H1 (cell line): ENCODE results near the gene NR4A1. TPM values are rescaled to one million over a fixed set of nuclear protein-coding genes. Genes with fewer than 3 reads are reported as not detected.
"Not testable (repeated sequence)": the region's sequence is repeated elsewhere in the genome, so short reads cannot be mapped to it uniquely, and the experiment has no call there.

Experiments
- CTCF ChIA-PET: fragments of 300-600 bp; sonication (Branson Sonifier 250); formaldehyde crosslinking; loops from one replicate; lab custom pipeline; 2021; ENCODE audit not compliant: partially characterized antibody; lab: Charles Lee
- POLR2A ChIA-PET: fragments of 300-600 bp; sonication (Branson Sonifier 250); formaldehyde crosslinking; loops from one replicate; lab custom pipeline; 2021; ENCODE audit warnings: inconsistent platforms; ENCODE audit not compliant: partially characterized antibody; lab: Charles Lee
- DNase-seq, 2 experiments: peaks; one replicate each; pipeline versions ENCODE4 v3.0.0 to v3.0.0-alpha.2; 2010 to 2022; ENCODE audit warnings: low spot score in 2 of 2, low read depth in 1 of 2, mixed read lengths in 1 of 2
- FAIRE-seq: peaks from 2 replicates; lab custom pipeline; 2011; peaks lifted over from hg19 to GRCh38; lab: Jason Lieb, UNC
- H2AFZ ChIP-seq: 2 replicates; pipeline ENCODE4 v1.8.1; 2012; ENCODE audit warnings: low read length, inconsistent platforms
- H2AK5ac ChIP-seq: 2 replicates; pipeline ENCODE4 v1.6.1; 2013; ENCODE audit warnings: low read depth, low read length
- H2BK120ac ChIP-seq: replicated peaks from 2 replicates; pipeline ENCODE3; 2013; ENCODE audit warnings: low read depth, low read length, inconsistent platforms
- H2BK12ac ChIP-seq: 2 replicates; pipeline ENCODE4 v1.6.1; 2013; ENCODE audit warnings: low read depth, low read length
- H2BK15ac ChIP-seq: 2 replicates; pipeline ENCODE4 v1.6.1; 2013; ENCODE audit warnings: low read length
- H2BK20ac ChIP-seq: 2 replicates; pipeline ENCODE4 v1.6.1; 2013; ENCODE audit warnings: low read length
- H2BK5ac ChIP-seq: 2 replicates; pipeline ENCODE4 v1.6.1; 2013; ENCODE audit warnings: low read depth, low read length
- H3K14ac ChIP-seq: 2 replicates; pipeline ENCODE4 v1.6.1; 2013; ENCODE audit warnings: inconsistent platforms; ENCODE audit not compliant: insufficient read length
- H3K18ac ChIP-seq: 2 replicates; pipeline ENCODE4 v1.6.1; 2013; ENCODE audit warnings: low read length; ENCODE audit errors: extremely low read depth
- H3K23ac ChIP-seq: 2 replicates; pipeline ENCODE4 v1.6.1; 2013; ENCODE audit warnings: inconsistent platforms; ENCODE audit not compliant: insufficient read length
- H3K23me2 ChIP-seq: 2 replicates; pipeline ENCODE4 v1.6.1; 2013; ENCODE audit warnings: low read depth, low read length
- H3K27ac ChIP-seq: 2 replicates; pipeline ENCODE4 v1.6.1; 2011; ENCODE audit warnings: low read depth, low read length, inconsistent platforms
- H3K27me3 ChIP-seq, 4 experiments: replicated peaks in 1 of 4; 1 replicate in 1 of 4; 2 replicates in 3 of 4; pipeline versions ENCODE4 v1.6.1 to v1.8.1; 2011 to 2013; ENCODE audit warnings: low read length in 3 of 4, mild to moderate bottlenecking in 3 of 4, inconsistent platforms in 2 of 4, mixed read lengths in 2 of 4, moderate library complexity in 1 of 4; ENCODE audit not compliant: control insufficient read depth in 3 of 4, insufficient read depth in 3 of 4; ENCODE audit errors: extremely low read depth in 1 of 4
- H3K36me3 ChIP-seq, 4 experiments: 2 replicates each; pipeline versions ENCODE4 v1.6.1 to v1.8.1; 2011 to 2013; ENCODE audit warnings: mild to moderate bottlenecking in 4 of 4, low read length in 3 of 4, moderate library complexity in 2 of 4, control low read depth in 1 of 4, inconsistent platforms in 1 of 4; ENCODE audit not compliant: insufficient read depth in 4 of 4, control insufficient read depth in 2 of 4
- H3K4ac ChIP-seq: replicated peaks from 2 replicates; pipeline ENCODE3; 2013; ENCODE audit warnings: low read length, low read depth, mixed read lengths, inconsistent platforms; ENCODE audit not compliant: insufficient read length
- H3K4me1 ChIP-seq, 4 experiments: replicated peaks in 1 of 4; 1 replicate in 1 of 4; 2 replicates in 3 of 4; pipeline versions ENCODE4 v1.6.1 to v1.8.1; 2011 to 2013; ENCODE audit warnings: low read length in 3 of 4, inconsistent platforms in 2 of 4, mixed read lengths in 1 of 4; ENCODE audit not compliant: insufficient read depth in 4 of 4, control insufficient read depth in 3 of 4
- H3K4me2 ChIP-seq, 2 experiments: 2 replicates each; pipeline versions ENCODE4 v1.6.1 to v1.8.1; 2011 to 2013; ENCODE audit warnings: low read depth in 2 of 2, low read length in 2 of 2, control low read depth in 1 of 2, inconsistent platforms in 1 of 2, mild to moderate bottlenecking in 1 of 2; ENCODE audit not compliant: insufficient read depth in 1 of 2
- H3K4me3 ChIP-seq, 4 experiments: fragments of 200-600, 300-600 bp in 1 of 4; sonication (generic), shearing (Covaris generic), sonication (Bioruptor Twin) in 1 of 4; 2 replicates each; pipeline versions ENCODE4 v1.5.1 to v1.8.1; 2011 to 2016; ENCODE audit warnings: low read length in 4 of 4, low read depth in 3 of 4, control low read depth in 2 of 4, inconsistent platforms in 2 of 4, mild to moderate bottlenecking in 2 of 4, mixed read lengths in 1 of 4, moderate library complexity in 1 of 4; ENCODE audit not compliant: insufficient read depth in 2 of 4; ENCODE audit errors: extremely low read depth in 1 of 4
- H3K56ac ChIP-seq: replicated peaks from 2 replicates; pipeline ENCODE3; 2013; ENCODE audit warnings: low read depth, mild to moderate bottlenecking, mixed read lengths, low read length, inconsistent platforms; ENCODE audit not compliant: insufficient read length
- H3K79me1 ChIP-seq: 2 replicates; pipeline ENCODE4 v1.6.1; 2013; ENCODE audit warnings: low read depth, low read length, control low read depth
- H3K79me2 ChIP-seq, 2 experiments: 2 replicates each; pipeline versions ENCODE4 v1.6.1 to v1.8.1; 2012 to 2013; ENCODE audit warnings: low read length in 2 of 2, mild to moderate bottlenecking in 2 of 2, inconsistent platforms in 1 of 2; ENCODE audit not compliant: insufficient read depth in 2 of 2, control insufficient read depth in 1 of 2
- H3K9ac ChIP-seq, 4 experiments: replicated peaks in 1 of 4; 1 replicate in 1 of 4; 2 replicates in 3 of 4; pipeline versions ENCODE4 v1.6.1 to v1.8.1; 2011 to 2013; ENCODE audit warnings: low read depth in 3 of 4, low read length in 3 of 4, control low read depth in 2 of 4, mild to moderate bottlenecking in 2 of 4, moderate library complexity in 2 of 4, inconsistent platforms in 1 of 4; ENCODE audit errors: extremely low read depth in 1 of 4
- H3K9me3 ChIP-seq, 2 experiments: 2 replicates each; pipeline versions ENCODE4 v1.6.1 to v1.8.1; 2012 to 2013; ENCODE audit warnings: mild to moderate bottlenecking in 2 of 2, moderate library complexity in 2 of 2, control low read depth in 1 of 2, inconsistent platforms in 1 of 2, low read depth in 1 of 2, low read length in 1 of 2, mixed read lengths in 1 of 2; ENCODE audit not compliant: insufficient read depth in 2 of 2
- H4K20me1 ChIP-seq, 2 experiments: replicated peaks in 1 of 2; 2 replicates each; pipeline versions ENCODE3 to v1.8.1; 2011 to 2013; ENCODE audit warnings: inconsistent platforms in 2 of 2, low read length in 2 of 2, mild to moderate bottlenecking in 1 of 2; ENCODE audit not compliant: insufficient read depth in 2 of 2, control insufficient read depth in 1 of 2
- H4K5ac ChIP-seq: 2 replicates; pipeline ENCODE4 v1.6.1; 2013; ENCODE audit warnings: low read length, low read depth, mixed read lengths, inconsistent platforms; ENCODE audit not compliant: insufficient read length
- H4K8ac ChIP-seq: 2 replicates; pipeline ENCODE4 v1.8.0; 2013; ENCODE audit warnings: mild to moderate bottlenecking, moderate library complexity, low read length, inconsistent platforms; ENCODE audit not compliant: insufficient read depth; ENCODE audit errors: extremely low read depth
- H4K91ac ChIP-seq: replicated peaks from 2 replicates; pipeline ENCODE3; 2013; ENCODE audit warnings: low read length, mixed read lengths, inconsistent platforms; ENCODE audit not compliant: insufficient read length
- WGBS, 2 experiments: shearing (Covaris generic) in 1 of 2; methylation state at CpG; one replicate each; pipeline versions ENCODE4 v1.1.6 to v1.1.7; 2013 to 2015; ENCODE audit warnings: low lambda C conversion rate in 2 of 2, mixed read lengths in 2 of 2, inconsistent platforms in 1 of 2, low coverage in 1 of 2, missing lambda C conversion rate in 1 of 2; ENCODE audit not compliant: insufficient replicate concordance in 2 of 2, insufficient coverage in 1 of 2, insufficient read length in 1 of 2; ENCODE audit errors: extremely low coverage in 1 of 2, missing lambda C conversion rate in 1 of 2; 5-methylcytosine and 5-hydroxymethylcytosine counted together
- polyA plus RNA-seq, 7 experiments: library from polyadenylated mRNA; depleted of rRNA in 3 of 7; stranded (reverse) in 5 of 7; unstranded in 2 of 7; fragments of >200 nt in 5 of 7; fragments of 200-250 nt in 2 of 7; gene quantifications; 1 replicate in 5 of 7; 2 replicates in 1 of 7; 4 replicates in 1 of 7; pipeline versions ENCODE4 v1.2.1 to v1.2.3, GENCODE V29; 2011 to 2013; ENCODE audit warnings: missing spikeins in 2 of 7, mixed read lengths in 2 of 7
- total RNA-seq: library from RNA; stranded (reverse); fragmentation: NEBNext Ultra II Directional; extraction: Animal tissue kit (Norgen Biotek cat#: 25700); gene quantifications from 2 replicates; pipeline ENCODE4 v1.2.1, GENCODE V29; 2021

Gene NR4A1
- total and polyA plus RNA-seq, 2 of the 8 experiments (the other 6 are each of a cell fraction or from before 2014, with no cell fraction given): 18.7 to 23.3 TPM

DNA sequence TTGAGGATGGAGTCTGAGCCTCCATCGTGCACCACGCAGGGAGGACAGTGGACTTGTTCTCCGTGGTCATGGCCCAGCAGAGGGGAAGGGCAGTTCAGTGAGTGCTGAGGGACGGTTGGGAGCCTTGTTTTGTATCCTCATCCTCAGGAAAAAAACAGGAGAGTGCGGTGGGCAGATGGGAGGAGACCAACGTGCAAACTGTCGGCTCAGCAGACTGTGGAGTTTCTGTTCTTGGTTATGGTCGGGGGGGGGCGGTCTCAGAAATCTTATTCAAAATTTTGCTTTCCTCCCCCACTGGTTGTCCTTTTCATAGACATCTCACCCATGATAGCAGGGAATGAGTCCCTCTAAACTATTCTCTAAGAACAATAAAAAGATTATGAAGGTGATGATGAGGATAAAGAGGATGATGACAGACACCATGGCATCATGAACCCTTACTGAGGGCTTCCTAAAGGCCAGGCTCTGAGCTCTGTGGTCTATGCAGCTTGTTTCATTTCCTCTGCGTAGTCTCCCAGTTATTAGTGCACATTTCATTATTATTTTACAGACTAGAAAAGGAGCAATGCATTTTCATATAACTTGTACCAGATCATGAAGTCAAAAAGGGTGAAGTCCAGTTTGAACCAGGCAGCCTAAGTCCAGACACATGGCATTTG, 53.3 kb downstream of the NR4A1 start:
- H2BK12ac ChIP-seq, H3K79me2 ChIP-seq, H3K79me1 ChIP-seq, DNase-seq, H2AFZ ChIP-seq, H3K18ac ChIP-seq, H4K8ac ChIP-seq, H2BK20ac ChIP-seq, H3K23ac ChIP-seq, H3K56ac ChIP-seq, POLR2A ChIA-PET, H3K9me3 ChIP-seq, H3K27ac ChIP-seq, H2BK15ac ChIP-seq, H3K27me3 ChIP-seq, H3K9ac ChIP-seq, H4K5ac ChIP-seq, H3K23me2 ChIP-seq, H3K14ac ChIP-seq, H2BK120ac ChIP-seq, H3K36me3 ChIP-seq, H4K20me1 ChIP-seq, H4K91ac ChIP-seq, H2AK5ac ChIP-seq, H3K4ac ChIP-seq, H3K4me1 ChIP-seq, H2BK5ac ChIP-seq, H3K4me2 ChIP-seq, FAIRE-seq, H3K4me3 ChIP-seq: not testable (repeated sequence)
- CTCF ChIA-PET: interaction anchor here (0.9 to 2.0 kb wide), 3 partner anchors 34 to 173 kb away, joined by 3 to 5 read pairs (median 3); no protein-coding TSS in a partner anchor
- WGBS, 2 experiments: 78% methylated on average over 10 of the region's 10 CpGs; no CpG with 5 or more reads in 1 of the 2 experiments

Other genes with a start within 250 kb of the NR4A1 start
- gene FIGNL2, start 202.7 kb upstream of the NR4A1 start, total RNA-seq: 6.5 and 7.5 TPM in 2 replicates
- 7.1 and 10.9 TPM in 2 replicates for gene FIGNL2, start 202.7 kb upstream of the NR4A1 start, polyA plus RNA-seq (2011; rRNA removed)
- gene ANKRD33, start 163.3 kb upstream of the NR4A1 start, total RNA-seq: 0.19 and 0.41 TPM in 2 replicates
- gene ANKRD33, start 163.3 kb upstream of the NR4A1 start, polyA plus RNA-seq (2011; rRNA removed): 0.53 and 1.5 TPM in 2 replicates
- 0.09 TPM in 1 of 2 replicates, not detected in the other for gene ACVRL1, start 143.9 kb upstream of the NR4A1 start, total RNA-seq
- 0.35 and 0.50 TPM in 2 replicates for gene ACVRL1, start 143.9 kb upstream of the NR4A1 start, polyA plus RNA-seq (2011; rRNA removed)
- gene ACVR1B, start 99.7 kb upstream of the NR4A1 start, total RNA-seq: 13.5 and 16.0 TPM in 2 replicates
- gene ACVR1B, start 99.7 kb upstream of the NR4A1 start, polyA plus RNA-seq (2011; rRNA removed): 19.2 and 24.7 TPM in 2 replicates
- 4.1 and 4.9 TPM in 2 replicates for gene TAMALIN, start 44.5 kb upstream of the NR4A1 start, total RNA-seq
- 2.6 and 3.2 TPM in 2 replicates for gene TAMALIN, start 44.5 kb upstream of the NR4A1 start, polyA plus RNA-seq (2011; rRNA removed)
- gene ATG101, start 18.5 kb downstream of the NR4A1 start, total RNA-seq: 48.9 and 49.8 TPM in 2 replicates
- 55.9 and 64.9 TPM in 2 replicates for gene ATG101, start 18.5 kb downstream of the NR4A1 start, polyA plus RNA-seq (2011; rRNA removed)
- gene SMIM41, start 28.3 kb downstream of the NR4A1 start, total RNA-seq: 0.28 and 0.31 TPM in 2 replicates
- 0.91 and 0.98 TPM in 2 replicates for gene SMIM41, start 28.3 kb downstream of the NR4A1 start, polyA plus RNA-seq (2011; rRNA removed)
- 0.08 TPM in 1 of 2 replicates, not detected in the other for gene KRT80, start 140.6 kb downstream of the NR4A1 start, total RNA-seq
- gene KRT80, start 140.6 kb downstream of the NR4A1 start, polyA plus RNA-seq (2011; rRNA removed): 0.05 and 0.06 TPM in 2 replicates
- gene KRT7, start 181.8 kb downstream of the NR4A1 start, total RNA-seq: 13.2 and 16.5 TPM in 2 replicates
- 19.0 and 25.6 TPM in 2 replicates for gene KRT7, start 181.8 kb downstream of the NR4A1 start, polyA plus RNA-seq (2011; rRNA removed)
- 0.15 TPM in 1 of 2 replicates, not detected in the other for gene KRT86, start 223.2 kb downstream of the NR4A1 start, total RNA-seq
- 0.09 and 0.12 TPM in 2 replicates for gene KRT86, start 223.2 kb downstream of the NR4A1 start, polyA plus RNA-seq (2011; rRNA removed)
- not detected in 2 replicates for gene KRT81, start 240.1 kb downstream of the NR4A1 start, total RNA-seq
- not detected in 2 replicates for gene KRT81, start 240.1 kb downstream of the NR4A1 start, polyA plus RNA-seq (2011; rRNA removed)